HTERT RPE-1 (cell line): ENCODE data around the gene VN1R4.
"Not testable (repeated sequence)": the region's sequence is repeated elsewhere in the genome, so short reads cannot be mapped to it uniquely, and the experiment has no call there.

Experiments used
- in situ Hi-C: fragments of 300-500 bp; cut with MboI; formaldehyde crosslinking; loops from 4 replicates; pipeline ENCODE4 v1.14.3; 2020; ENCODE audit warnings: low sequenced_read_pairs

Gene VN1R4, protein sequence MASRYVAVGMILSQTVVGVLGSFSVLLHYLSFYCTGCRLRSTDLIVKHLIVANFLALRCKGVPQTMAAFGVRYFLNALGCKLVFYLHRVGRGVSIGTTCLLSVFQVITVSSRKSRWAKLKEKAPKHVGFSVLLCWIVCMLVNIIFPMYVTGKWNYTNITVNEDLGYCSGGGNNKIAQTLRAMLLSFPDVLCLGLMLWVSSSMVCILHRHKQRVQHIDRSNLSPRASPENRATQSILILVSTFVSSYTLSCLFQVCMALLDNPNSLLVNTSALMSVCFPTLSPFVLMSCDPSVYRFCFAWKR

DNA sequence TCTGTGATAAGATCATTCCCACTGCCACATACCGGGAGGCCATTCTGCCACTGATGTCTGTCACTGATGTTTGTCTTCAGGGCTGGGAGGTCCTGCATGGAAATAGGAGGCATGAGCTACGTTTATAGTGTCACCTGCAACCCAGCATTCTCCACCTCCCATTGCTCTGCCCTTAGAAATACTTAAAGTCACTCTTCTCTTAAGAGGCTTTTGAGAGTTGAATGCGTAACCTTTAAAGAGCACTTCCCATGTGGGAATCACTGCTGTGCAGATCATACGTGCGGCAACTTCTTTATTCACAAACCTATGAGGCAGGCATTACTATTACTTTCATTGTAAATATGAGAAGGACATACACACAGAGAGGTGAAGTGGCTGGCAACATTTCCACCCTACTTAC is at the start of gene VN1R4:
Gene VN1R4 (minus strand): TSS at position 101 of the 400 bp plus-strand sequence. CDS start 58 bp downstream, at position 43.
- in situ Hi-C loops, result not testable (repeated sequence)

DNA sequence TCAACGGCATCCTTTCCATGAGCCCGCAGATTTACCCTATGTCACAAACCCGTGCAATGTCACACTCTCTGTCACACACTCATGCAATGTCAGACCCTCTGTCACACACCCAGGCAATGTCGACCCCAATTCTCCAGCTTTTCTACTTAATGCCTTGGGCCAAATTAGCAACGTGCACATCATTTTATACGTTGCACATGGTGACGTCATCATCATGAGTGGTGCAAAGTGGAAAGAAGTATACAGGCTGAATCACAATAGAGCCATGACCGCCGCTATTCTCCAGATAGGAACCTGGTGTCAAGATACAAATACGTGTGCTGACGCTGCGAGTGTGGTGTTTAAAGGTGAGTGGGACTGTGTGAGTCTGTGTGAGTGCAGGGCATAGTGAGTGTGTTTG is 44.4 kb upstream of the VN1R4 start:
- in situ Hi-C loops, result no loop called here

DNA sequence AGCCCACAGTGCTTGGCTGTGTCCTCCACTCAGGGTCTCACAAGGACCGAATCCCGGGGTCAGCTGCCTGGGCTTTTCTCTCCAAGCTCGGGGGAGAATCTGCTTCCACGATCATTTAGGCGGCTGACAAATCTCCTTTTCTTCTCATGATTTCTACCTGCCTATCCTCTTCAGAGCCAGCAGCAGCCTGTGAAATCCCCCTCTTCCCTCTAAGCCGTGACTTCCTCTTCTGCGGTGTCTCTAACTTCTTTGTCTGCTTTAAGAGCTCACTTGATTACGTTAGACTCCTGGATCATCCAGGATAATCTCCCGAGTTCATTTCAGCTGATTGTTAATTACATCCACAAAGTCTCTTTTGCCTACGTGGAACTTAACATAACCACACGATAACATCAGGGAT is 43.5 kb upstream of the VN1R4 start:
- in situ Hi-C loops, result no loop called here

DNA sequence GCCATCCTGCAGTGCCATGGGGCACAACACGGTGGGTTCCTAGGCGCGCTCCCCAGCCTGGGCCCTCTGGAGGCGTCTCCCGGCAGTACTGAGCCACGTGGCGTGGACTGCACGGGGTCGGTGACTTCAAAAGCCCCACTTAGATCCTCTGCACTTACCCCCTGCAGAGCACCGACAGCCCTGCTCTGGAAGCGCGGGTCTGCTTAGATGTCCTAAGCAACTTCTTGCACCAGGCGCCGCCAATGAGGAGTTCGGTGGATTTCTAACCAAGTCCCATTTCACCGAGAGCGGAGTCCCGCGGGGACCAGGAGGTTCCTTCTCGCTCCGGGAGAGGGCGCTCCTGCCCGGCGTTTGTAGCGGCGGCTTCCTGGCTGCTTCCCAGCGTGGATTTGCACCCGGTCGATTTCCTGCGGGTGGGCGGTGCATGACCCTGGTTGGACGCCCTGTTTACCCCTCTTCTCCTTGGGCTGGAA is 40.9 kb upstream of the VN1R4 start:
- in situ Hi-C loops, result no loop called here

DNA sequence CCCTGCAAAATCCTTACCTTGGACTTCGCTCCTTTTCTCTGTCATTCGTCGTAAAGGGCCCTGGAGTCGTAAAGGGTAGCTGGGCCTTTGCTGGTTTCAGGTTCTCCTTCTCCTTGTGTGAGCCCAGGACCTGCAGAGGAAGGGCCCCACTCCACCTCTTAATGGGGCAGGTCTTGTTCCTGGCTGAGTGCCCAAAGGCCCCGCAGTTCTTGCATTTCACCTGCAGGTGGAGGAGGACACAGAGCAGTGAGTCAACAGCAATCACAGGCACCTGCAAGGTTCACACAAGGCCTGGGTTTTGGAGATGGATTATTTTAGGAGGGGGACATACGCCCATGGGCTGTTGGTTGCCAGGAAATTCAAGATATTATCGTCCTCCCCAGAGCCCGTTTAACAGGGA is 33.8 kb upstream of the VN1R4 start:
- in situ Hi-C loops, result not testable (repeated sequence)

DNA sequence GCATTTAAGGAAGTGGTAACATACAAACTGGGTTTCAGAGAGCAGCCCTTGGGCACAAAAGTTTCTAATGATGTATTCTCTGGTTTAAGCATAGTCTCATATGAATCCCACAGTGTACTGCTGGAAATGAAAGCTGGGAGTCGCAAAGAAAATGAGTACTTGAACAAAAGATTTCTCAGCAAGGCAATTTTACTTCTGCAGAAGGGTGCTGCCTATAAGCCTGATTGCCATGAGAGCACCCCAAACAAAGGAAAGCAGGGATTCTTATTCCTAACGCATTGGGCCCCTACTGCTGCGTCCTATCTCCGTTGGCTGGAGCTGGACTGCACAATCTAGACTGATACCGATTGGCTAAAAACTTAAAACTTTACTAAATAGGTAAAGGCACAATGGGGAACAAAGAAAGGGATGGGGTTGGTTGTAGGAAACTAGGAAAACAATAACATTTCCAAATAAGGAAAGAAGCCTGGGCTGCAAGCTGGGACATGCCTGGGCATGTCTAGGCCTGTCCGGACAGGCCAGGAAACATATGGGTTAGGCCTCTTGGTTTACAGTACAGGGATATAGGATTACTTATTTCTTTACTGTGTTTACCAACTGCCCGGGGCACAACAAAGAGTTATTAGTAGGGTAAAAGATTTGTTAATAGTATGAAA is 27.4 kb upstream of the VN1R4 start:
- in situ Hi-C loops, result no loop called here

DNA sequence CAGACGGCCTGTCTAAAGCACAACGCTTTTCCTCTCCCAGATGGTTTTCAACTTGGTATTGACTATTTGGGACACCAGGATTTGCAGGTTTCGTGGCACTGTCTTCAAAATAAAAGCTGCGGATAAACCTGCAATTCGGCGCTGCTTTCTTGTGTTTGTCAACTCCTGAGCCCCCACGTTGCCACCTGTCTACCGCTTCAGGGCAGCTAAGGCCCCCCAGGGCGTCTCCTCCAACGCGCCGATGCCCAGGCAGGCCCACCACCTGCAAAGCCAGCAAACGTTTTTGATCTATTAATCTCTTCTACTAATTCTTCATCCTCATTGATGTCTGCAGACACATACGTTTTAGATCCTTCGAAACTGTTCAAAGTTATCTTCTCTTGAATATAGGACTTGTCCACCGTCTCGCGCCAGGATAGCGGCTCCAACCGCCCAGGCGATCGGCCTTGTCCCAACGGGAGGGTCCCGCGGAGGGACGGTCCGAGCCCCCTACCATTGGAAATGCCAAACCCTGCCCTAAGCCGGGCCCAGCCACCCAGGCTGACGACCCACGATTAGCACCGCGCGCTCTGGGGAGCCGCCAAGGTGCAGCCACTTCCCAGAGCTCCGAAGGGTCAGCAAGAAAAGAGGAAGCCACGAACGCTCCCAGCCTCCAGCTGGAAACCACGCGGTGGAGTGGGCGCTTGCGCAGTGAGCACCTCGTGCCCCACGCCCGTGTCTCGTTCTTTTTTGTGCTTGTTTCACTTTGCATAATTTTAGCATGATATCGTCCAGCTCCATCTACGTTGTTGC is 23.4 kb upstream of the VN1R4 start:
- in situ Hi-C loops, result no loop called here

DNA sequence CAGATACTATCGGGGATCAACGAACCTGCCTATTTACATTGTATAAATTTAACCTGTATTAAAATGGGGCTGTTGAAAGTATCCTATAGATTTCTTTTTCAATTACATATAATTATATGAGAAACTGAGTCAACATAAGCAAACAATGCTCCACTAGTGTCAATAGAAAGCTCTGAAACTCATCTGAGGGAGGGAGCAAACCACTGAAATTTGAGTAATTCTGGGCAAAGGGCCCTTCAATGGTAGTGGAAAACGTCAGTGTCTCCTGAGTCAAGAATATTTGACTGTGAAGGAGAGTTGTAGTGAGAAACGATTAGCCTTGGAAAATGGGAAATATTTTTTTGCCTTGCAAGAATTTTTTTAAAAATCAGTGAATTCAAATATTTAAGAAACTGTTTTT is 17.6 kb upstream of the VN1R4 start:
- in situ Hi-C loops, result no loop called here

DNA sequence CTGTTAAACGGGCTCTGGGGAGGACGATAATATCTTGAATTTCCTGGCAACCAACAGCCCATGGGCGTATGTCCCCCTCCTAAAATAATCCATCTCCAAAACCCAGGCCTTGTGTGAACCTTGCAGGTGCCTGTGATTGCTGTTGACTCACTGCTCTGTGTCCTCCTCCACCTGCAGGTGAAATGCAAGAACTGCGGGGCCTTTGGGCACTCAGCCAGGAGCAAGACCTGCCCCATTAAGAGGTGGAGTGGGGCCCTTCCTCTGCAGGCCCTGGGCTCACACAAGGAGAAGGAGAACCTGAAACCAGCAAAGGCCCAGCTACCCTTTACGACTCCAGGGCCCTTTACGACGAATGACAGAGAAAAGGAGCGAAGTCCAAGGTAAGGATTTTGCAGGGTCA is 14.4 kb upstream of the VN1R4 start:
- in situ Hi-C loops, result not testable (repeated sequence)

DNA sequence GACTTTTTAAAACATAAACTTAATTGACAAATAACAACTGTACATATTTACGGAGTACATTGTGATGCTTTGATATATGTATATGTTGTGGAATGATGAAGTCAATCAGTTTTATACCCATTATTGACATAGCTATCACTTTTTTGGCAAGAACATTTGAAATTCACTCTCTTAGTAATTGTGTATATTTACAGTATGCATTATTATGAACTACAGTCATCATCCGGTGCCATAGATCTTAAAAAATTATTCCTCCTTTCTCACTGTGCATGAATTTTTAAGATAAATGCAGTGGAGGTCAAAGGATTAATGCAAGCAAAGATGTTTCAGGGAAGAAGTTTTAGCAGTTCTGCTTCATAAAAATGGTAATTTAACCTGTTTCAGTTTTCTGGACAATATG is 8.0 kb upstream of the VN1R4 start:
- in situ Hi-C loops, result no loop called here

DNA sequence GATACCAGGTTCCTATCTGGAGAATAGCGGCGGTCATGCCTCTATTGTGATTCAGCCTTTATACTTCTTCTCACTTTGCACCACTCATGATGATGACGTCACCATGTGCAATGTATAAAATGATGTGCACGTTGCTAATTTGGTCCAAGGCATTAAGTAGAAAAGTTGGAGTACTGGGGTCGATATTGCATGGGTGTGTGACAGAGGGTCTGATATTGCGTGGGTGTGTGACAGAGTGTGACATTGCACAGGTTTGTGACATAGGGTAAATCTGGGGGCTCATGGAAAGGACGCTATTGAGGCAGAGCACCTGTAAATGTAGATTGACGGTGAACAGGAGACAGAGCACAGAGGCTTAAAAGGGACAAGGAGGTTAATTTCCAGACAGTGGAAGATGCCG is 4.5 kb upstream of the VN1R4 start:
- in situ Hi-C loops, result no loop called here

DNA sequence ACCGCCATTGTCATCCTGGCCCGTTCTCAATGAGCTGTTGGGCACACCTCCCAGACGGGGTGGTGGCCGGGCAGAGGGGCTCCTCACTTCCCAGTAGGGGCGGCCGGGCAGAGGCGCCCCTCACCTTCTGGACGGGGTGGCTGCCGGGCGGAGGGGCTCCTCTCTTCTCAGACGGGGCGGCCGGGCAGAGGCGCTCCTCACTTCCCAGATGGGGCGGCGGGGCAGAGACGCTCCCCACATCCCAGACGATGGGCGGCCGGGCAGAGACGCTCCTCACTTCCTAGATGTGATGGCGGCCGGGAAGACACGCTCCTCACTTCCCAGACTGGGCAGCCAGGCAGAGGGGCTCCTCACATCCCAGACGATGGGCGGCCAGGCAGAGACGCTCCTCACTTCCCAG is 2.3 kb upstream of the VN1R4 start:
- in situ Hi-C loops, result not testable (repeated sequence)

DNA sequence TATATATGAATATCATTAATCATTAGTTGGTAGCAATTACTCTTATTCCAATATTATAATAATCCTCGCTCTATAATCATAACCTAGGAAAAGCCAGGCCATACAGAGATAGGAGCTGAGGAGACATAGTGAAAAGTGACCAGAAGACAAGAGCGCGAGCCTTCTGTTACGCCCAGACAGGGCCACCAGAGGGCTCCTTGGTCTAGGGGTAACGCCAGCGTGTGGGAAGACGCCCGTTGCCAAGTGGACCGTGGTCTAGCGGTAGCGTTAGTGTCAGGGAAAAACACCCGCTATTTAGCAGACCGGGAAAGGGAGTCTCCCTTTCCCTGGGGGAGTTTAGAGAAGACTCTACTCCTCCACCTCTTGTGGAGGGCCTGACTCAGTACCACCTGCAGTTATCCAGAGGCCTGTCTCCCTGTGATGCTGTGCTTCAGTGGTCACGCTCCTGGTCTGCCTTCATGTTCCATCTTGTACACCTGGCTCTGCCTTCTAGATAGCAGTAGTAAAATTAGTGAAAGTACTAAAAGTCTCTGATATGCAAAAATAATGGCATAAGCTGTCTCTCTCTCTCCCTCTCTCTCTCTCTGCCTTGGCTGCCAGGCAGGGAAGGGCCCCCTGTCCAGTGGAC is 9.7 kb downstream of the VN1R4 start, which contains the start of gene VN1R2:
Gene VN1R2 (plus strand): TSS at position 578 of the 628 bp plus-strand sequence. CDS start 84 bp downstream, outside the sequence.
- in situ Hi-C loops, result not testable (repeated sequence)

DNA sequence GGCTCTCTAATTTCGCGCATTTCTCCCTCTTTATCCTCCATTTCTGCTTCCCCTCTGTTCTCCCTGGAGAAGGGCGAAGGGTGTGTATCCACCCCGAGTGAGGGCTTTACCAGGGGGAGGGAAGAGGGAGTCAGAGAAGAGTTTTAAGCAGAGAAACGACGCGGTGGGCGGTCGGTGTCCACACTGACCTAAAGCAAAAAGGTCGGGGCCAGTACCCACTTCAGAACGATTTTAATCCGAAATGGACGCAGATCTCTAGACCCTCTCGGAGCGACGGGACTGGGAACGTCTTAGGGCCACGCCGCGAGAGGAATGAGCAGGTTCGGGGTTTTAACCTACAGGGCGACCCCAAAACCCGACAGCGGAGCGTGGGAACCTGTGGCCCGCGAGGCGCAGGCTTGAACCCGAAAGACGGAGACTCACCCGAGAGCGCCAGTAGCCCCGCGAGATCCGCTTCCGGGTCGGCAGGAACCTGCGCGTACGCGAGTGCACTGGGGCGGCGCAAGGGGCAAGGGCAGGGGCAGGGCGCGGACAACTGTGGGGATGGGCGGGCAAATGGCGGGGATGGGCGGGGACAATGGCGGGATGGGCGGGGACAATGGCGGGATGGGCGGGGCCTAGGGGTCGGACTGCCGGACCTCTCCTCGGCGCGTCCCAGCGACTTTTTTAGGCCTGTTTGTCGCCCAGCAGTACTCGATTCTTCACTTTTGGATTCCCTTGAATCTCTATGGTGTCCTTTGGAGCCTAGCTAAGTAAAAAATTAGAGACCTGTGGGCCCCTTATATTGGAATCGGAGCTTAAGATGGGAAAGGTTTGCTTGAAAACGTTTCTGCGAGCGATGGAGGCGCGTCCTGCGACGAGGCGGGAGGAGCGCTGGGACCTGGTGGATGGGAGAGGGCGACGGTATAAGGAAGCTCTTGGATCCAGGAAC is 12.8 kb downstream of the VN1R4 start, which contains the start of gene ZNF677:
Gene ZNF677 (minus strand): TSS at position 463 of the 931 bp plus-strand sequence. CDS start 3,323 bp downstream, outside the sequence.
- in situ Hi-C loops, result no loop called here

DNA sequence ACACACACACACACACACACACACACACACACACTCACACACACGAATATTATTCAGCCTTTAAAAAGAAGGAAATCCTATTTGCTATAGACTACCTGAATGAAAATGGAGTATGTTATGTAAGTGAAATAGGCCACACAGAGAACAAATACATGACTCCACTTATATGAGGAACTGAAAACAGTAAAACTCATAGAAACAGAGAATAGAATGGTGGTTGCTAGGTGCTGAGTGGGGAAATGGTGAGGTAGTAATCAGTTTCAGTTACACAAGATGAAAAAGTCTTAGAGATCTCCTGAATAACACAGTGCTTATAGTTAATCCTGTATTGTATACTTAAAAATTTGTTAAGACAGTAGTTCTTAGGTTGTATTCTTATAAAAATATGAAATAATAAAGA is 21.0 kb downstream of the VN1R4 start:
- in situ Hi-C loops, result no loop called here

DNA sequence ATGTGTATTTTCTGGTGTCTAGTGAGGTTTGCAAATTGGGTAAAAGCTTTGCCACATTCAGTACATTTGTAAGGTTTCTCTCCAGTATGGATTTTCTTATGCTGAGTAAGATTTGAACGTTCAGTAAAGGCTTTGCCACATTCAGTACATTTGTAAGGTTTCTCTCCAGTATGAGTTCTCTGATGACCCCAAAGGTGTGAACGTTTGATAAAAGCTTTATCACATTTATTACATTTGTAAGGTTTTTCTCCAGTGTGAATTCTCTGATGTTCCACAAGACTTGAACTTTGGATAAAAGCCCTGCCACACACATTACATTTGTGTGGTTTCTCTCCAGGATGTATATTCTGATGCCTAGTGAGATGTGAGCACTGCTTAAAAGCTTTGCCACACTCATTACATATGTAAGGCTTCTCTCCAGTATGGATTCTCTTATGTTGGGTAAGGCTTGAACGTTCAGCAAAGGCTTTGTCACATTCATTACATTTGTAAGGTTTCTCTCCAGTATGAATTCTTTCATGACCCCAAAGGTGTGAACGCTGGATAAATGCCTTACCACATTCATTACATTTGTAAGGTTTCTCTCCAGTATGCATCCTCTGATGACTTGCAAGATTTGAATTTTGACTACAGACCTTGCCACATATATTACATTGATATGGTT is 30.3 kb downstream of the VN1R4 start:
- in situ Hi-C loops, result no loop called here

DNA sequence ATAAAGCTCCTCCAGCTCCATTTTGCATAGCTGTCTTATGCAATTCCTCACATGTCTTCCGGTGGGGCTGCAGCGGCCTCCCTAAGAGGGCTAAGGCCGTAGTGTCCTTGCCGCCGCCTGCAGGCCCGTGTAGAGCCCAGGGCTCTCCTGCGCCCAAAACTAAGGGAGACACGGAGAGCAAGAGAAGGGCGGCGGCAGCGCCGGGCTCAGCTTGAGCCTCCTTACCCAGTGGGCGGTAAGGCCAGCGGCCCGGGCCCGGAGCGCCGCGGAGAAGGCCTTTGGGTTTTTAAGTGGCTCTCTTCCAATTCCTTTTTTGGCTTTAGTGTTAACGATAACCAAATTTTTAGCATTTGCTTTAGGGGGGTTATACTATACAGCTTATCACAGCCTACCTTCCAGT is 42.9 kb downstream of the VN1R4 start:
- in situ Hi-C loops, result no loop called here

DNA sequence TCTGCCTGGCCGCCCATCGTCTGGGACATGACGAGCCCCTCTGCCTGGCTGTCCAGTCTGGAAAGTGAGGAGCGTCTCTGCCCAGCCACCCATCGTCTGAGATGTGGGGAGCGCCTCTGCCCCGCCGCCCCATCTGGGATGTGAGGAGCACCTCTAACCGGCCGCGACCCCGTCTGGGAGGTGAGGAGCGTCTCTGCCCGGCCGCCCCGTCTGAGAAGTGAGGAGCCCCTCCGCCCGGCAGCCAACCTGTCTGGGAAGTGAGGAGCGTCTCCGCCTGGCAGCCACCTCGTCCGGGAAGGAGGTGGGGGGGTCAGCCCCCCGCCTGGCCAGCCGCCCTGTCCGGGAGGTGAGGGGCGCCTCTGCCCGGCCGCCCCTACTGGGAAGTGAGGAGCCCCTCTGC is 44.8 kb downstream of the VN1R4 start:
- in situ Hi-C loops, result not testable (repeated sequence)
